LHCN-M2 (cell line): Measurements from ENCODE around the gene PPP1R9A. TPM values are rescaled to one million over a fixed set of nuclear protein-coding genes. Genes with fewer than 3 reads are reported as not detected.
"Not testable (repeated sequence)": the region's sequence is repeated elsewhere in the genome, so short reads cannot be mapped to it uniquely, and the experiment has no call there.

Source experiments
- DNase-seq: peaks from one replicate; pipeline ENCODE4 v3.0.0-alpha.2; 2012; ENCODE audit warnings: low read depth
- total RNA-seq: library from RNA; depleted of rRNA; stranded (reverse); fragments of >200 nt; gene quantifications from 2 replicates; pipeline ENCODE4 v1.2.3, GENCODE V29; 2014

PPP1R9A gene
- total RNA-seq, 1 experiment from 2014 or later, result 1.6 TPM

- DNase-seq, result peak; percentile 50
Observed at GRCh38 chr7:94972296-94972695, 64.9 kb downstream of the PPP1R9A start.

- no peak for DNase-seq
Observed at GRCh38 chr7:94973844-94974243, 66.5 kb downstream of the PPP1R9A start.

- DNase-seq, result no peak
Observed at GRCh38 chr7:94974423-94974822, 67.0 kb downstream of the PPP1R9A start.

GRCh38 chr7:94975336-94975735 is 67.9 kb downstream of the PPP1R9A start:
- peak; percentile 89 for DNase-seq

GRCh38 chr7:94980418-94981142 is 73.2 kb downstream of the PPP1R9A start:
- no peak for DNase-seq

GRCh38 chr7:94995921-94996320 is 88.5 kb downstream of the PPP1R9A start:
- no peak for DNase-seq

- DNase-seq, result no peak
Observed at GRCh38 chr7:94996369-94996768, 89.0 kb downstream of the PPP1R9A start.

GRCh38 chr7:94997547-94997946 is 90.2 kb downstream of the PPP1R9A start:
- DNase-seq, result no peak

- DNase-seq, result no peak
Observed at GRCh38 chr7:94998266-94999068, 91.1 kb downstream of the PPP1R9A start.

GRCh38 chr7:94999069-94999351 is 91.6 kb downstream of the PPP1R9A start:
- no peak for DNase-seq

GRCh38 chr7:94999601-95000000 is 92.2 kb downstream of the PPP1R9A start:
- not testable (repeated sequence) for DNase-seq

- DNase-seq, result no peak
Observed at GRCh38 chr7:95001258-95001657, 93.9 kb downstream of the PPP1R9A start.

- DNase-seq, result no peak
Observed at GRCh38 chr7:95001815-95002561, 94.6 kb downstream of the PPP1R9A start.

- peak; percentile 12 for DNase-seq
Observed at GRCh38 chr7:95002775-95003174, 95.4 kb downstream of the PPP1R9A start.

- DNase-seq, result peak; percentile 42
Observed at GRCh38 chr7:95004618-95005247, 97.3 kb downstream of the PPP1R9A start.

- no peak for DNase-seq
Observed at GRCh38 chr7:95006010-95006409, 98.6 kb downstream of the PPP1R9A start.

- not testable (repeated sequence) for DNase-seq
Observed at GRCh38 chr7:95008773-95009172, 101.4 kb downstream of the PPP1R9A start.

GRCh38 chr7:95011146-95011928 is 103.9 kb downstream of the PPP1R9A start:
- peak; percentile 86 for DNase-seq

GRCh38 chr7:95011995-95012394 is 104.6 kb downstream of the PPP1R9A start:
- no peak for DNase-seq

- no peak for DNase-seq
Observed at GRCh38 chr7:95018021-95018420, 110.6 kb downstream of the PPP1R9A start.

- no peak for DNase-seq
Observed at GRCh38 chr7:95026018-95026417, 118.6 kb downstream of the PPP1R9A start.
